ENCODE results near the gene NXN.
A peak's percentile ranks its signal among the peaks of the same experiment; 100 is the strongest.
"Not testable (repeated sequence)": the region's sequence is repeated elsewhere in the genome, so short reads cannot be mapped to it uniquely, and the experiment has no call there.

NXN gene

DNA sequence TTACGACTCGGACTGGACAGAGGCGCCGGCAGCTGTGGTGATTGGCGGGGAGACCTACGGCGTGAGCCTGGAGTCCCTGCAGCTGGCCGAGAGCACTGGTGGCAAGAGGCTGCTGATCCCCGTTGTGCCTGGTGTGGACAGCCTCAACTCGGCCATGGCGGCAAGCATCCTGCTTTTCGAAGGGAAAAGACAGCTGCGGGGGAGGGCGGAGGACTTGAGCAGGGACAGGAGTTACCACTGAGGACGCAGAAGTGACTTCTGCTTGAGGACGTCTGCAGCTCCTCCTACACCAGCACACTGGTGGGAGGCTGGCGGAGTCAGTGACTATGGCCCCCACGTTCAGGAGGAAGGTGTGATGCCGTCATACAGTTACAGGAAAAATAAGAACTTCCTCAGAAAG, 187.7 kb downstream of the NXN start:
- no peak for DNase-seq

DNA sequence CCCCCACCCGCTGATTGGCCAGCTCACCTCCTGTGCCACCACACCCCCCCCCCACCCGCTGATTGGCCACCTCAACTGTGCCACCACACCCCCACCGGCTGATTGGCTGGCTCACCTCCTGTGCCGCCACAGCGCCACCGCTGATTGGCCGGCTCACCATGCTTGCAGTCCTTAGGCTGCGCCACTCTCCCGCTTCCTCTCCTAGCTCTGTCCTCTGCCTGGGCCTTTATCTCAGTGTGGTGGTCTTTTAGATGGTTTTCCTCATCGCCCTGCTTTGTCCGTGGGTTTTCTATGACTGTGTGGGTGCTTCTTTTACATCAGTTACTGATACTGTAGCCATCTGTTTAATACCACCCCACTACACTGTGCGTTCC, 188.7 kb downstream of the NXN start:
- not testable (repeated sequence) for DNase-seq

GRCh38 chr17:789931-790873, 189.4 kb downstream of the NXN start:
- DNase-seq, result not testable (repeated sequence)

- no peak for DNase-seq
These were observed 190.3 kb downstream of the NXN start for GRCh38 chr17:789160-789840.

DNA sequence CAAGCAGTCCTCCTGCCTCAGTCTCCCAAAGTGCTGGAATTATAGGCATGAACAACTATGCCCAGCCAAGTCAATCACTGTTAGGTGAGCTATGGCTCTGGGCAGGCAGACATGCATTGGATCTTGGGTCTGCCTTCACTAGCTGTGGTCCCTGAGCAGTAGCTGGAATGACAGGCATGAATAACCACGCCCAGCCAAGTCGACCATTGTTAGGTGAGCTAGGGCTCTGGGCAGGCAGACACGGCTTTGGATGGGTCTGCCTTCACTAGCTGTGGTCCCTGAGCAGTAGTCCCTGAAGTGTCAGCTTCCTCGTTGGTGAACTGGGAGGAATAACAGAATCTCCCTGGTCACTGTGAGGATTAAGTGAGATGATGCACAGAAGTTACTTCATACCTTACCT, 191.0 kb downstream of the NXN start:
- no peak for DNase-seq

GRCh38 chr17:787641-788221, 191.8 kb downstream of the NXN start:
- DNase-seq, result no peak

DNA sequence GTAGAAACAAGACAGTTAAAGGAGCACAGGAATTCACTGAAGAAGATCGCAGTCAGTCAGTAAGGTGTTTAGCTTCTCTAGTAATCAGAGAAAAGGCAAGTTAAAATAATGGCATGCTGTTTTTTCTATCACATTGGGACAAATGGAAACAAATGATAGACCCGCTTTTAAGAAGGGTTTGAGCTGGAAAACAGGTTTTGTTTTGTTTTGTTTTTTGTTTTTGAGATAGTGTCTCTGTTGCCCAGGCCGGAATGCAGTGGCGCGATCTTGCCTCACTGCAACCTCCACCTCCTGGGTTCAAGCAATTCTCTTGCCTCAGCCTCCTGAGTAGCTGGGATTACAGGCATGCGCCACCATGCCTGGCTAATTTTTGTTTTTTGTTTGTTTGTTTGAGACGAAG, 193.7 kb downstream of the NXN start:
- DNase-seq, result not testable (repeated sequence)

DNA sequence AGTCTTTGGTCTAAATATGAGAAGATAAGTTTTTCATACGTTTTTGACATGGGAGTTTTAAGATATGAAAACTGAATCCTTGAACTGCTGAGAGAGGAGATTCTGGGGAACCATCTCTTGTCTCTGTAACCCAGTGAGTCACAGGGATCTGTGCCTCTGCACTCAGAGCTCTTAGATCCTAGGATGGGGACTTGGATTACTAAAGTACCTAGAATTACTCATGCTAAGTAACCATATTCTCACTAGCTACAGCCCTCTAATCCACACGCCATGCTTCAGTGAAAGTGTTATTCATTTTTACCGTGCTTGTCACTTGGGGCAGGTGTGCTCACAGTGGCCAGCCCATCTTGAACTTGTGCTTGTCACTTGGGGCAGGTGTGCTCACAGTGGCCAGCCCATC, 195.4 kb downstream of the NXN start:
- no peak for DNase-seq

- DNase-seq, result peak; percentile 93
These were observed 197.5 kb downstream of the NXN start, which contains the start of the genes GLOD4 and MRM3 for GRCh38 chr17:781805-782731. TSS of gene GLOD4 (minus strand) at chr17:782280. CDS start at chr17:782255, 25 bp downstream. TSS of gene MRM3 (plus strand) at chr17:782353. CDS start at chr17:782379, 26 bp downstream.

- DNase-seq, result no peak
These were observed 201.5 kb downstream of the NXN start for GRCh38 chr17:778096-778495.

- no peak for DNase-seq
These were observed 205.3 kb downstream of the NXN start for GRCh38 chr17:774313-774584.

DNA sequence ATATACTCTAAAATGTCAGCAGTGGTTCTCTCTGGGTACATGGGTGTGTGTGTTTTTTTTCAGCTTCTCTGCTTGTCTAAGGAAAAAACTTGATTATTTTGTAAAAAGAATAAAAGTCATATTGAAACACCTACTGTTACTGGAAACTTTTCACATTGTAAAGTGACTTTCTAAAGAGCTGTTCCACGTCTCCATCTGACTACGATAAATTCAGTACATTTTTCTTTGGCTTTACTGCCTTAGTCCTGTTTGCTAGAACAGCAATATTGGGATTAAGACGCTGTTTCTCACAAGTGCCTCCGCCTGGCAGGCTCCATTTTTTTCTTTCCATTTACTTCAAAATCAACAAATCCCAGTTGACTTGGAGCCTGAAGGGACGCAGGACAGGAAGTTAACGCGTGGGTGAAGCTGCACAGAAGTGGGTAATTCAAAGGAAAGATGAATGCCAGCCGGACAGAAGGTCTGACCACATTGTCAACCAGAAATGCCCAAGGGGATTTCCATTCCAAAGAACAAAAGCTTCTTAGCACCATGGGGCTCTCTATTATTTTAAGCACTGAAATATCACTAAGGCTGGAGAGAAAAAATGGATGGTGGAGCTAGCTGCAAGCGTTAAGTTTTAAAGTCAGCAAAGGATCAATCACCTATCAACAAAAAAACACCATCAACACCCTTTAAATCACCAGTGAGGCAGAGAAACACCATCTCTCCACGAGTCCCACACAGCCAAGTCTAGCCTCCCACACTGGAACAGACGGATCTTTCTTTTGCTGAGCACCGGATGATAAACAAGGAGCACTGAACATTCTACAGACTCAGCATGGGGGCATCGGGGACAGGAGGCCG, 205.9 kb downstream of the NXN start:
- no peak for DNase-seq

GRCh38 chr17:773016-773415, 206.6 kb downstream of the NXN start:
- no peak for DNase-seq

GRCh38 chr17:767076-767475, 212.5 kb downstream of the NXN start:
- no peak for DNase-seq

- no peak for DNase-seq
These were observed 219.2 kb downstream of the NXN start for GRCh38 chr17:760371-760770.

- DNase-seq, result no peak
These were observed 219.6 kb downstream of the NXN start for GRCh38 chr17:759964-760363.

- not testable (repeated sequence) for DNase-seq
These were observed 223.5 kb downstream of the NXN start for GRCh38 chr17:756010-756567.

GRCh38 chr17:755319-755961, 224.1 kb downstream of the NXN start:
- DNase-seq, result not testable (repeated sequence)

- DNase-seq, result no peak
These were observed 226.2 kb downstream of the NXN start for GRCh38 chr17:753418-753817.

GRCh38 chr17:752620-753219, 226.9 kb downstream of the NXN start:
- DNase-seq, result no peak
